ENCODE measurements around the gene GREM2.

The GREM2 gene

GRCh38 chr1:240562111-240562590, 49.8 kb downstream of the GREM2 start:
- DNase-seq (ENCODE audit: low read depth): peak; percentile 38

GRCh38 chr1:240559781-240560180, 52.2 kb downstream of the GREM2 start:
- DNase-seq (ENCODE audit: low read depth): no peak

- no peak for DNase-seq (ENCODE audit: low read depth)
These were observed 56.4 kb downstream of the GREM2 start for GRCh38 chr1:240555524-240555923.

GRCh38 chr1:240553351-240553750, 58.6 kb downstream of the GREM2 start:
- DNase-seq (ENCODE audit: low read depth): no peak

GRCh38 chr1:240539769-240540414, 72.1 kb downstream of the GREM2 start:
- no peak for DNase-seq (ENCODE audit: low read depth)

- DNase-seq (ENCODE audit: low read depth): no peak
These were observed 73.1 kb downstream of the GREM2 start for GRCh38 chr1:240538776-240539430.

- no peak for DNase-seq (ENCODE audit: low read depth)
These were observed 78.7 kb downstream of the GREM2 start for GRCh38 chr1:240533154-240533780.

GRCh38 chr1:240528591-240528990, 83.4 kb downstream of the GREM2 start:
- DNase-seq (ENCODE audit: low read depth): no peak

- DNase-seq (ENCODE audit: low read depth): no peak
These were observed 84.9 kb downstream of the GREM2 start for GRCh38 chr1:240527086-240527485.

GRCh38 chr1:240526312-240526711, 85.6 kb downstream of the GREM2 start:
- DNase-seq (ENCODE audit: low read depth): no peak

GRCh38 chr1:240524356-240525069, 87.4 kb downstream of the GREM2 start:
- no peak for DNase-seq (ENCODE audit: low read depth)

GRCh38 chr1:240522122-240522822, 89.7 kb downstream of the GREM2 start:
- no peak for DNase-seq (ENCODE audit: low read depth)

GRCh38 chr1:240517891-240518290, 94.1 kb downstream of the GREM2 start:
- DNase-seq (ENCODE audit: low read depth): no peak

- no peak for DNase-seq (ENCODE audit: low read depth)
These were observed 95.9 kb downstream of the GREM2 start for GRCh38 chr1:240516069-240516468.

- no peak for DNase-seq (ENCODE audit: low read depth)
These were observed 96.5 kb downstream of the GREM2 start for GRCh38 chr1:240515505-240515904.

GRCh38 chr1:240511789-240512188, 100.2 kb downstream of the GREM2 start:
- no peak for DNase-seq (ENCODE audit: low read depth)

GRCh38 chr1:240508950-240509349, 103.0 kb downstream of the GREM2 start:
- DNase-seq (ENCODE audit: low read depth): peak; percentile 17

- DNase-seq (ENCODE audit: low read depth): no peak
These were observed 103.8 kb downstream of the GREM2 start for GRCh38 chr1:240508201-240508600.

GRCh38 chr1:240506176-240506575, 105.8 kb downstream of the GREM2 start:
- no peak for DNase-seq (ENCODE audit: low read depth)

GRCh38 chr1:240503558-240503957, 108.4 kb downstream of the GREM2 start:
- no peak for DNase-seq (ENCODE audit: low read depth)

- no peak for DNase-seq (ENCODE audit: low read depth)
These were observed 108.9 kb downstream of the GREM2 start for GRCh38 chr1:240503036-240503435.

- DNase-seq (ENCODE audit: low read depth): no peak
These were observed 110.8 kb downstream of the GREM2 start for GRCh38 chr1:240501115-240501514.
